ENCODE data around the gene GPR84. TPM values are rescaled to one million over a fixed set of nuclear protein-coding genes. Genes with fewer than 3 reads are reported as not detected.
A peak's percentile ranks its signal among the peaks of the same experiment; 100 is the strongest.

The GPR84 gene
- total and polyA plus RNA-seq, 2 of the 13 experiments (the other 11 are each of a cell fraction or from before 2014, with no cell fraction given), result not detected

DNA sequence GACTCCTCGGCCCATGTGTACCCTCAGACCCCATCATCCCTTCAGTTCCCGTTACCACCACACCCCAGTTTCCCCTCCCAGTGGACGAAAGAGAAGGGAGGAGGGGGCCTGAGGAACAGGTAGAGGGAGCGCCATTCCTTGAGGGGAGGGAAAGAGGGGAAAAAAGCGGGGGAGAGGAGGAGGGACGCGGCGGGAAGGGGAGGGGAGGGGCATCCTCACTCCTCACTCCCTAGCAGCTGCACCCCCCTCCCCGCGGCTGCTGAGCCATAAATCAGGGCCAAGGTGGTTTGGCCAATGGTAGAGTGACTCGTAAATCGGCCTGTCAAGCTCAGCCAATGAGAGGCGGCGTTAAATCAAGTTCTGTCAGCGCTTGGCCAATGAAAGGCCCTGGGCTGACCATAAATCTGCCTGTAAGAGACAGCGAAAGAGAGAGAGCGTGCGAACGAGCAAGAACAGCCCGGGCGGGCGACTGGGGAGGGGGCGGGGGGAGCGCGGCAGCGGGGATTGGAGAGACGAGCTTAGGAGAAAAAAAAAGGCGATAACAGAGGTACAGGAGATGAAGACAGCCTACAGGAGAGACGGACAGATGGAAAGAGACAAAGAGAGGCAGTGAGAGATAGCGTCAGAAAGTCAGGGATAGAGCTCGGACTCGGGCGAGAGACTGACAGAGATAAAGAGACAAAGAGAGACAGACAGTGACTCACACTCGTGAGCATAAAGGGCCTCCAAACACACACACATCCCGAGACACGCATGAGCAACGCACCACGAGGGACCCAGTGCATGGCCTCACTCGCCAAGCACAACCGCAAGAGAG lies 5.1 kb downstream of the GPR84 start (continued):
- TF ChIP-seq, protein P1, sequence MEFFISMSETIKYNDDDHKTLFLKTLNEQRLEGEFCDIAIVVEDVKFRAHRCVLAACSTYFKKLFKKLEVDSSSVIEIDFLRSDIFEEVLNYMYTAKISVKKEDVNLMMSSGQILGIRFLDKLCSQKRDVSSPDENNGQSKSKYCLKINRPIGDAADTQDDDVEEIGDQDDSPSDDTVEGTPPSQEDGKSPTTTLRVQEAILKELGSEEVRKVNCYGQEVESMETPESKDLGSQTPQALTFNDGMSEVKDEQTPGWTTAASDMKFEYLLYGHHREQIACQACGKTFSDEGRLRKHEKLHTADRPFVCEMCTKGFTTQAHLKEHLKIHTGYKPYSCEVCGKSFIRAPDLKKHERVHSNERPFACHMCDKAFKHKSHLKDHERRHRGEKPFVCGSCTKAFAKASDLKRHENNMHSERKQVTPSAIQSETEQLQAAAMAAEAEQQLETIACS (CRISPR knock-in tag; IDR thresholded peaks at IDR 0.05), result no peak
- TF ChIP-seq ONECUT2 (CRISPR knock-in tag; IDR thresholded peaks at IDR 0.05), result no peak; the same call in 1 of the 2 replicates
- no peak for TF ChIP-seq ZNF839 (CRISPR knock-in tag; IDR thresholded peaks at IDR 0.05; ENCODE audit: borderline replicate concordance)
- no peak for TF ChIP-seq NFE2L1 (CRISPR knock-in tag; IDR thresholded peaks at IDR 0.05; ENCODE audit: borderline replicate concordance)
- TF ChIP-seq, protein P2, sequence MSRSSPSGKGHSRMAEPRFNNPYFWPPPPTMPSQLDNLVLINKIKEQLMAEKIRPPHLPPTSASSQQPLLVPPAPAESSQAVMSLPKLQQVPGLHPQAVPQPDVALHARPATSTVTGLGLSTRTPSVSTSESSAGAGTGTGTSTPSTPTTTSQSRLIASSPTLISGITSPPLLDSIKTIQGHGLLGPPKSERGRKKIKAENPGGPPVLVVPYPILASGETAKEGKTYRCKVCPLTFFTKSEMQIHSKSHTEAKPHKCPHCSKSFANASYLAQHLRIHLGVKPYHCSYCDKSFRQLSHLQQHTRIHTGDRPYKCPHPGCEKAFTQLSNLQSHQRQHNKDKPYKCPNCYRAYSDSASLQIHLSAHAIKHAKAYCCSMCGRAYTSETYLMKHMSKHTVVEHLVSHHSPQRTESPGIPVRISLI (CRISPR knock-in tag; IDR thresholded peaks at IDR 0.05; ENCODE audit: borderline replicate concordance), result peak; percentile 77
- no peak for TF ChIP-seq ATM (IDR thresholded peaks at IDR 0.05; ENCODE audit: borderline replicate concordance)
- no peak for TF ChIP-seq NR1H2 (CRISPR knock-in tag; IDR thresholded peaks at IDR 0.05; ENCODE audit: borderline replicate concordance, low read depth)
- TF ChIP-seq, protein P3, sequence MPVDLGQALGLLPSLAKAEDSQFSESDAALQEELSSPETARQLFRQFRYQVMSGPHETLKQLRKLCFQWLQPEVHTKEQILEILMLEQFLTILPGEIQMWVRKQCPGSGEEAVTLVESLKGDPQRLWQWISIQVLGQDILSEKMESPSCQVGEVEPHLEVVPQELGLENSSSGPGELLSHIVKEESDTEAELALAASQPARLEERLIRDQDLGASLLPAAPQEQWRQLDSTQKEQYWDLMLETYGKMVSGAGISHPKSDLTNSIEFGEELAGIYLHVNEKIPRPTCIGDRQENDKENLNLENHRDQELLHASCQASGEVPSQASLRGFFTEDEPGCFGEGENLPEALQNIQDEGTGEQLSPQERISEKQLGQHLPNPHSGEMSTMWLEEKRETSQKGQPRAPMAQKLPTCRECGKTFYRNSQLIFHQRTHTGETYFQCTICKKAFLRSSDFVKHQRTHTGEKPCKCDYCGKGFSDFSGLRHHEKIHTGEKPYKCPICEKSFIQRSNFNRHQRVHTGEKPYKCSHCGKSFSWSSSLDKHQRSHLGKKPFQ (CRISPR knock-in tag; IDR thresholded peaks at IDR 0.05; ENCODE audit: insufficient replicate concordance), result no peak
- no peak for TF ChIP-seq NPAS2 (CRISPR knock-in tag; IDR thresholded peaks at IDR 0.05; ENCODE audit: borderline replicate concordance)
- no peak for TF ChIP-seq KDM1A (CRISPR knock-in tag; IDR thresholded peaks at IDR 0.05)
- no peak for TF ChIP-seq SETDB1 (CRISPR knock-in tag; IDR thresholded peaks at IDR 0.05; ENCODE audit: borderline replicate concordance)
- TF ChIP-seq SMAD3 (CRISPR knock-in tag; IDR thresholded peaks at IDR 0.05), result no peak
- no peak for TF ChIP-seq GATAD2A (CRISPR knock-in tag; IDR thresholded peaks at IDR 0.05)
- TF ChIP-seq TP53 (CRISPR knock-in tag; conservative IDR thresholded peaks at IDR 0.05), result no peak
- no peak for TF ChIP-seq ZNF333 (CRISPR knock-in tag; IDR thresholded peaks at IDR 0.05; ENCODE audit: borderline replicate concordance)
- peak; percentile 67 for TF ChIP-seq ZSCAN25 (CRISPR knock-in tag; IDR thresholded peaks at IDR 0.05)
- TF ChIP-seq, protein P4, sequence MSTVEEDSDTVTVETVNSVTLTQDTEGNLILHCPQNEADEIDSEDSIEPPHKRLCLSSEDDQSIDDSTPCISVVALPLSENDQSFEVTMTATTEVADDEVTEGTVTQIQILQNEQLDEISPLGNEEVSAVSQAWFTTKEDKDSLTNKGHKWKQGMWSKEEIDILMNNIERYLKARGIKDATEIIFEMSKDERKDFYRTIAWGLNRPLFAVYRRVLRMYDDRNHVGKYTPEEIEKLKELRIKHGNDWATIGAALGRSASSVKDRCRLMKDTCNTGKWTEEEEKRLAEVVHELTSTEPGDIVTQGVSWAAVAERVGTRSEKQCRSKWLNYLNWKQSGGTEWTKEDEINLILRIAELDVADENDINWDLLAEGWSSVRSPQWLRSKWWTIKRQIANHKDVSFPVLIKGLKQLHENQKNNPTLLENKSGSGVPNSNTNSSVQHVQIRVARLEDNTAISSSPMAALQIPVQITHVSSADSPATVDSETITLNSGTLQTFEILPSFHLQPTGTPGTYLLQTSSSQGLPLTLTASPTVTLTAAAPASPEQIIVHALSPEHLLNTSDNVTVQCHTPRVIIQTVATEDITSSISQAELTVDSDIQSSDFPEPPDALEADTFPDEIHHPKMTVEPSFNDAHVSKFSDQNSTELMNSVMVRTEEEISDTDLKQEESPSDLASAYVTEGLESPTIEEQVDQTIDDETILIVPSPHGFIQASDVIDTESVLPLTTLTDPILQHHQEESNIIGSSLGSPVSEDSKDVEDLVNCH (CRISPR knock-in tag; IDR thresholded peaks at IDR 0.05), result no peak
- no peak for TF ChIP-seq ZSCAN22 (CRISPR knock-in tag; IDR thresholded peaks at IDR 0.05)
- TF ChIP-seq, protein P5, sequence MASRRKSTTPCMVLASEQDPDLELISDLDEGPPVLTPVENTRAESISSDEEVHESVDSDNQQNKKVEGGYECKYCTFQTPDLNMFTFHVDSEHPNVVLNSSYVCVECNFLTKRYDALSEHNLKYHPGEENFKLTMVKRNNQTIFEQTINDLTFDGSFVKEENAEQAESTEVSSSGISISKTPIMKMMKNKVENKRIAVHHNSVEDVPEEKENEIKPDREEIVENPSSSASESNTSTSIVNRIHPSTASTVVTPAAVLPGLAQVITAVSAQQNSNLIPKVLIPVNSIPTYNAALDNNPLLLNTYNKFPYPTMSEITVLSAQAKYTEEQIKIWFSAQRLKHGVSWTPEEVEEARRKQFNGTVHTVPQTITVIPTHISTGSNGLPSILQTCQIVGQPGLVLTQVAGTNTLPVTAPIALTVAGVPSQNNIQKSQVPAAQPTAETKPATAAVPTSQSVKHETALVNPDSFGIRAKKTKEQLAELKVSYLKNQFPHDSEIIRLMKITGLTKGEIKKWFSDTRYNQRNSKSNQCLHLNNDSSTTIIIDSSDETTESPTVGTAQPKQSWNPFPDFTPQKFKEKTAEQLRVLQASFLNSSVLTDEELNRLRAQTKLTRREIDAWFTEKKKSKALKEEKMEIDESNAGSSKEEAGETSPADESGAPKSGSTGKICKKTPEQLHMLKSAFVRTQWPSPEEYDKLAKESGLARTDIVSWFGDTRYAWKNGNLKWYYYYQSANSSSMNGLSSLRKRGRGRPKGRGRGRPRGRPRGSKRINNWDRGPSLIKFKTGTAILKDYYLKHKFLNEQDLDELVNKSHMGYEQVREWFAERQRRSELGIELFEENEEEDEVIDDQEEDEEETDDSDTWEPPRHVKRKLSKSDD (CRISPR knock-in tag; IDR thresholded peaks at IDR 0.05; ENCODE audit: low read depth), result no peak
- no peak for TF ChIP-seq SOX6 (IDR thresholded peaks at IDR 0.05)
- TF ChIP-seq SOX6 (CRISPR knock-in tag; IDR thresholded peaks at IDR 0.05), result peak; percentile 31; the same call in 1 of the 2 replicates
